ENCODE results near the gene E4F1. TPM values are rescaled to one million over a fixed set of nuclear protein-coding genes. Genes with fewer than 3 reads are reported as not detected.

Gene E4F1
- total and polyA plus RNA-seq, 2 of the 13 experiments (the other 11 are each of a cell fraction or from before 2014, with no cell fraction given) = 13.8 to 19.5 TPM

- TF ChIP-seq, protein P1, sequence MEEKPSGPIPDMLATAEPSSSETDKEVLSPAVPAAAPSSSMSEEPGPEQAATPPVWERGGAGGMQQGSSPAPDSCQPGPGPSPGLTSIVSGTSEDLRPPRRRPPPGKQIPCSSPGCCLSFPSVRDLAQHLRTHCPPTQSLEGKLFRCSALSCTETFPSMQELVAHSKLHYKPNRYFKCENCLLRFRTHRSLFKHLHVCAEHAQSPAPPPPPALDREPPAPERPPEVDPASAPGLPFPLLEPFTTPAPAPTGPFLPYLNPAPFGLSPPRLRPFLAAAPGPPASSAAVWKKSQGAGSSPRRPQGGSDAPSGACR (CRISPR knock-in tag; IDR thresholded peaks at IDR 0.05) = no peak; the same call in 1 of the 2 replicates
- TF ChIP-seq CBX5 (CRISPR knock-in tag; IDR thresholded peaks at IDR 0.05; ENCODE audit: borderline replicate concordance) = peak; percentile 57; the same call in 1 of the 2 replicates
- no peak for TF ChIP-seq ZNF552 (CRISPR knock-in tag; IDR thresholded peaks at IDR 0.05; ENCODE audit: borderline replicate concordance)
- peak; percentile 91; the same call in 1 of the 2 replicates for TF ChIP-seq KDM5B (CRISPR knock-in tag; IDR thresholded peaks at IDR 0.05; ENCODE audit: borderline replicate concordance)
- TF ChIP-seq THAP8 (CRISPR knock-in tag; IDR thresholded peaks at IDR 0.05; ENCODE audit: borderline replicate concordance) = no peak
- TF ChIP-seq IKZF1 (IDR thresholded peaks at IDR 0.05) = no peak
- no peak; the same call in 1 of the 2 replicates for TF ChIP-seq ISL2 (CRISPR knock-in tag; IDR thresholded peaks at IDR 0.05)
- peak; percentile 56; the same call in 1 of the 2 replicates for TF ChIP-seq ZKSCAN8 (CRISPR knock-in tag; IDR thresholded peaks at IDR 0.05; ENCODE audit: borderline replicate concordance)
- peak; percentile 35; the same call in 1 of the 2 replicates for TF ChIP-seq ZBTB33 (CRISPR knock-in tag; IDR thresholded peaks at IDR 0.05)
- TF ChIP-seq HNRNPL (IDR thresholded peaks at IDR 0.05; ENCODE audit: low read depth, low read length) = no peak
- peak; percentile 72; the same call in 1 of the 2 replicates for TF ChIP-seq ZFP90 (CRISPR knock-in tag; IDR thresholded peaks at IDR 0.05; ENCODE audit: borderline replicate concordance)
- TF ChIP-seq ZNF343 (CRISPR knock-in tag; IDR thresholded peaks at IDR 0.05) = 0 out of 2 replicates have a peak, but pooled peaks have one; percentile 57
- peak; percentile 37; the same call in 1 of the 2 replicates for TF ChIP-seq ZNF616 (CRISPR knock-in tag; IDR thresholded peaks at IDR 0.05; ENCODE audit: low read depth)
- TF ChIP-seq ZNF766 (CRISPR knock-in tag; IDR thresholded peaks at IDR 0.05; ENCODE audit: borderline replicate concordance) = peak; percentile 64; the same call in 1 of the 2 replicates
- TF ChIP-seq, protein P2, sequence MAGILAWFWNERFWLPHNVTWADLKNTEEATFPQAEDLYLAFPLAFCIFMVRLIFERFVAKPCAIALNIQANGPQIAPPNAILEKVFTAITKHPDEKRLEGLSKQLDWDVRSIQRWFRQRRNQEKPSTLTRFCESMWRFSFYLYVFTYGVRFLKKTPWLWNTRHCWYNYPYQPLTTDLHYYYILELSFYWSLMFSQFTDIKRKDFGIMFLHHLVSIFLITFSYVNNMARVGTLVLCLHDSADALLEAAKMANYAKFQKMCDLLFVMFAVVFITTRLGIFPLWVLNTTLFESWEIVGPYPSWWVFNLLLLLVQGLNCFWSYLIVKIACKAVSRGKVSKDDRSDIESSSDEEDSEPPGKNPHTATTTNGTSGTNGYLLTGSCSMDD (CRISPR knock-in tag; IDR thresholded peaks at IDR 0.05) = 0 out of 2 replicates have a peak, but pooled peaks have one; percentile 54
- TF ChIP-seq, protein P3, sequence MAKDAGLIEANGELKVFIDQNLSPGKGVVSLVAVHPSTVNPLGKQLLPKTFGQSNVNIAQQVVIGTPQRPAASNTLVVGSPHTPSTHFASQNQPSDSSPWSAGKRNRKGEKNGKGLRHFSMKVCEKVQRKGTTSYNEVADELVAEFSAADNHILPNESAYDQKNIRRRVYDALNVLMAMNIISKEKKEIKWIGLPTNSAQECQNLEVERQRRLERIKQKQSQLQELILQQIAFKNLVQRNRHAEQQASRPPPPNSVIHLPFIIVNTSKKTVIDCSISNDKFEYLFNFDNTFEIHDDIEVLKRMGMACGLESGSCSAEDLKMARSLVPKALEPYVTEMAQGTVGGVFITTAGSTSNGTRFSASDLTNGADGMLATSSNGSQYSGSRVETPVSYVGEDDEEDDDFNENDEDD (CRISPR knock-in tag; IDR thresholded peaks at IDR 0.05; ENCODE audit: borderline replicate concordance) = peak; percentile 79; the same call in 1 of the 2 replicates
- peak; percentile 60; the same call in 1 of the 2 replicates for TF ChIP-seq SKIL (CRISPR knock-in tag; IDR thresholded peaks at IDR 0.05; ENCODE audit: borderline replicate concordance)
- no peak for TF ChIP-seq ZNF296 (CRISPR knock-in tag; conservative IDR thresholded peaks at IDR 0.05)
- TF ChIP-seq, protein P4, sequence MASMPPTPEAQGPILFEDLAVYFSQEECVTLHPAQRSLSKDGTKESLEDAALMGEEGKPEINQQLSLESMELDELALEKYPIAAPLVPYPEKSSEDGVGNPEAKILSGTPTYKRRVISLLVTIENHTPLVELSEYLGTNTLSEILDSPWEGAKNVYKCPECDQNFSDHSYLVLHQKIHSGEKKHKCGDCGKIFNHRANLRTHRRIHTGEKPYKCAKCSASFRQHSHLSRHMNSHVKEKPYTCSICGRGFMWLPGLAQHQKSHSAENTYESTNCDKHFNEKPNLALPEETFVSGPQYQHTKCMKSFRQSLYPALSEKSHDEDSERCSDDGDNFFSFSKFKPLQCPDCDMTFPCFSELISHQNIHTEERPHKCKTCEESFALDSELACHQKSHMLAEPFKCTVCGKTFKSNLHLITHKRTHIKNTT (CRISPR knock-in tag; IDR thresholded peaks at IDR 0.05) = no peak
Observed at GRCh38 chr16:2223221-2223941, at the start of gene E4F1 (continued).
